SK-N-SH (cell line): Measurements from ENCODE around the gene CARMIL3. TPM values are rescaled to one million over a fixed set of nuclear protein-coding genes. Genes with fewer than 3 reads are reported as not detected.

Experiments used
- CTCF ChIA-PET: fragments of 300-600, 350-600 bp; formaldehyde crosslinking; extraction: SDS; loops from one replicate; lab custom pipeline; 2021; lab: Yijun Ruan, JAX
- POLR2A ChIA-PET: fragments of 350-600 bp; sonication (Branson Sonifier 250); formaldehyde crosslinking; extraction: SDS; loops from one replicate; lab custom pipeline; 2020; ENCODE audit warnings: antibody characterized with exemption, inconsistent platforms; lab: Yijun Ruan, JAX
- DNase-seq: peaks from one replicate; pipeline ENCODE4 v3.0.0; 2012
- H2AFZ ChIP-seq: fragments of 200-600 bp; sonication (generic); 2 replicates; pipeline ENCODE4 v1.8.1; 2016; ENCODE audit warnings: antibody characterized with exemption, mild to moderate bottlenecking, low read depth
- H3F3A ChIP-seq: fragments of 200-600 bp; sonication (generic); replicated peaks from 2 replicates; pipeline ENCODE3; 2016; ENCODE audit warnings: antibody characterized with exemption, mild to moderate bottlenecking; ENCODE audit not compliant: insufficient read depth
- H3K27ac ChIP-seq, 2 experiments: fragments of 200-500 bp in 1 of 2; fragments of 200-600 bp in 1 of 2; sonication (Bioruptor generic) in 1 of 2; sonication (generic), shearing (Covaris generic) in 1 of 2; 2 replicates each; pipeline versions ENCODE4 v1.5.1 to v1.6.1; 2014 to 2016; ENCODE audit warnings: low read depth in 2 of 2, inconsistent platforms in 1 of 2, low read length in 1 of 2, mild to moderate bottlenecking in 1 of 2, mixed read lengths in 1 of 2
- H3K27me3 ChIP-seq: fragments of 200-600 bp; sonication (generic), shearing (Covaris generic); 2 replicates; pipeline ENCODE4 v1.6.1; 2016; ENCODE audit warnings: mixed run types; ENCODE audit not compliant: insufficient read depth
- H3K36me3 ChIP-seq, 2 experiments: fragments of 200-500 bp in 1 of 2; fragments of 200-600 bp in 1 of 2; sonication (Bioruptor generic) in 1 of 2; sonication (generic) in 1 of 2; replicated peaks in 1 of 2; 2 replicates each; pipeline versions ENCODE3 to v1.5.1; 2014 to 2016; ENCODE audit warnings: low read length in 1 of 2, mild to moderate bottlenecking in 1 of 2; ENCODE audit not compliant: insufficient read depth in 2 of 2, control insufficient read depth in 1 of 2
- H3K4me1 ChIP-seq, 2 experiments: fragments of 200-500 bp in 1 of 2; fragments of 200-600 bp in 1 of 2; sonication (Bioruptor generic) in 1 of 2; sonication (generic), shearing (Covaris generic) in 1 of 2; 2 replicates each; pipeline versions ENCODE4 v1.5.1 to v1.6.1; 2014 to 2016; ENCODE audit warnings: low read depth in 1 of 2, low read length in 1 of 2, mixed run types in 1 of 2; ENCODE audit not compliant: insufficient read depth in 2 of 2, control insufficient read depth in 1 of 2
- H3K4me2 ChIP-seq: fragments of 200-600 bp; sonication (generic), shearing (Covaris generic); 2 replicates; pipeline ENCODE4 v1.6.1; 2017; ENCODE audit warnings: mixed run types
- H3K4me3 ChIP-seq, 2 experiments: fragments of 200-500 bp in 1 of 2; fragments of 200-600 bp in 1 of 2; sonication (Bioruptor generic) in 1 of 2; sonication (generic), shearing (Covaris generic) in 1 of 2; 2 replicates each; pipeline versions ENCODE4 v1.5.1 to v1.8.1; 2014 to 2016; ENCODE audit warnings: low read depth in 2 of 2, inconsistent platforms in 1 of 2, low read length in 1 of 2, mild to moderate bottlenecking in 1 of 2, mixed read lengths in 1 of 2, moderate library complexity in 1 of 2
- H3K79me2 ChIP-seq: fragments of 200-600 bp; sonication (generic); 2 replicates; pipeline ENCODE4 v1.8.1; 2017; ENCODE audit warnings: mild to moderate bottlenecking; ENCODE audit not compliant: insufficient read depth
- H3K9ac ChIP-seq: fragments of 200-600 bp; sonication (generic); 2 replicates; pipeline ENCODE4 v1.6.1; 2017; ENCODE audit warnings: mixed run types
- H3K9me2 ChIP-seq: fragments of 200-600 bp; sonication (generic); 2 replicates; pipeline ENCODE4 v1.6.1; 2017; ENCODE audit warnings: mixed run types
- H3K9me3 ChIP-seq: fragments of 200-600 bp; sonication (generic); 2 replicates; pipeline ENCODE4 v1.6.1; 2017; ENCODE audit warnings: mixed run types, mild to moderate bottlenecking, moderate library complexity
- H4K20me1 ChIP-seq: fragments of 200-600 bp; sonication (generic); 2 replicates; pipeline ENCODE4 v1.6.1; 2017; ENCODE audit warnings: mild to moderate bottlenecking, mixed run types; ENCODE audit not compliant: insufficient read depth
- CHD2 ChIP-seq: fragments of 150-350 bp; IDR thresholded peaks from 2 replicates; pipeline ENCODE4 v1.6.1; 2018; ENCODE audit warnings: low read length; ENCODE audit not compliant: partially characterized antibody
- CTCF ChIP-seq: fragments of 200-600 bp; sonication (generic); IDR thresholded peaks from 2 replicates; pipeline ENCODE4 v1.6.1; 2017; ENCODE audit warnings: antibody characterized with exemption, mild to moderate bottlenecking, moderate library complexity
- EZH2phosphoT487 ChIP-seq: fragments of 200-600 bp; sonication (generic); IDR thresholded peaks from 2 replicates; pipeline ENCODE4 v1.6.1; 2017; ENCODE audit warnings: low read depth, mixed run types, mild to moderate bottlenecking, antibody characterized with exemption, moderate library complexity, borderline replicate concordance
- FOSL2 ChIP-seq: IDR thresholded peaks from 2 replicates; pipeline ENCODE4 v1.4.0; 2012; ENCODE audit warnings: low read depth, mild to moderate bottlenecking, moderate library complexity, borderline replicate concordance
- FOXJ3 ChIP-seq: sonication (generic); formaldehyde crosslinking; IDR thresholded peaks from 2 replicates; pipeline ENCODE4 v1.5.1; 2020; ENCODE audit warnings: mild to moderate bottlenecking, missing genetic modification reagents
- GABPA ChIP-seq: IDR thresholded peaks from 2 replicates; pipeline ENCODE4 v1.4.0; 2012; ENCODE audit warnings: low read depth, mild to moderate bottlenecking
- GATA2 ChIP-seq: sonication (generic); formaldehyde crosslinking; IDR thresholded peaks from 2 replicates; pipeline ENCODE4 v1.5.0; 2020; ENCODE audit warnings: mild to moderate bottlenecking, missing genetic modification reagents
- JUND ChIP-seq: IDR thresholded peaks from 2 replicates; pipeline ENCODE4 v1.4.0; 2012
- NRF1 ChIP-seq: IDR thresholded peaks from 2 replicates; pipeline ENCODE4 v1.6.1; 2012; ENCODE audit warnings: low read depth, mild to moderate bottlenecking, low read length
- REST ChIP-seq: IDR thresholded peaks from 2 replicates; pipeline ENCODE4 v1.6.1; 2012; ENCODE audit warnings: mild to moderate bottlenecking, low read depth, low read length, moderate library complexity
- RFX5 ChIP-seq: IDR thresholded peaks from 2 replicates; pipeline ENCODE4 v1.6.1; 2012; ENCODE audit warnings: mild to moderate bottlenecking, improper control_type of control experiment, low read length
- SIN3A ChIP-seq: IDR thresholded peaks from 2 replicates; pipeline ENCODE4 v1.6.1; 2012; ENCODE audit warnings: low read depth, mild to moderate bottlenecking, low read length, moderate library complexity, borderline replicate concordance
- TEAD4 ChIP-seq: IDR thresholded peaks from 2 replicates; pipeline ENCODE4 v1.4.0; 2012; ENCODE audit warnings: mild to moderate bottlenecking, borderline replicate concordance; ENCODE audit not compliant: insufficient read depth
- YY1 ChIP-seq: IDR thresholded peaks from 2 replicates; pipeline ENCODE4 v1.4.0; 2012; ENCODE audit warnings: low read depth, mild to moderate bottlenecking
- ZBTB33 ChIP-seq: IDR thresholded peaks from 2 replicates; pipeline ENCODE4 v1.4.0; 2012; ENCODE audit warnings: low read depth, borderline replicate concordance
- WGBS: methylation state at CpG from one replicate; pipeline ENCODE4 v1.1.6; 2017; ENCODE audit warnings: low lambda C conversion rate; 5-methylcytosine and 5-hydroxymethylcytosine counted together
- polyA plus RNA-seq, 3 experiments: library from polyadenylated mRNA; depleted of rRNA; stranded (reverse); fragments of >200 nt; gene quantifications; 2 replicates each; pipeline ENCODE4 v1.2.3, GENCODE V29; 2012

CARMIL3 gene
- polyA plus RNA-seq, 1 of the 3 experiments (the other 2 are of a cell fraction) = 0.43 TPM

- Histone ChIP-seq H2AFZ (no peak overlapping the region), H3K27ac (no peak overlapping the region), H3F3A (peaks cover 6% of the 10 kb centered on the region), H3K4me1 (peaks cover 0 to 5% of the 10 kb centered on the region in 2 experiments; a peak in 1 of 4 replicates), H3K4me2 (no peak overlapping the region), H3K9me3 (no peaks in the 10 kb centered on the region), H3K79me2 (no peaks in the 10 kb centered on the region), H4K20me1 (no peaks in the 10 kb centered on the region), H3K9me2 (no peaks in the 10 kb centered on the region), H3K36me3 (no peaks in the 10 kb centered on the region), H3K27me3 (no peaks in the 10 kb centered on the region), H3K9ac (no peak overlapping the region), H3K4me3 (no peak overlapping the region)
- no peak for TF ChIP-seq TEAD4
- no peak for TF ChIP-seq FOXJ3 (CRISPR knock-in tag)
- TF ChIP-seq EZH2phosphoT487 = no peak
- no peak for TF ChIP-seq CTCF
- no peak for TF ChIP-seq CHD2
- TF ChIP-seq ZBTB33 = no peak
- no peak for TF ChIP-seq NRF1
- no peak for TF ChIP-seq GATA2 (CRISPR knock-in tag)
- TF ChIP-seq YY1 = no peak
- no peak for TF ChIP-seq GABPA
- TF ChIP-seq FOSL2 = no peak
- no peak for TF ChIP-seq JUND
- POLR2A ChIA-PET = interaction anchor here (1.2 kb wide), 1 partner anchor 44 kb away, joined by 4 read pairs; no protein-coding TSS in a partner anchor
- WGBS = 82% methylated on average over 14 of the region's 14 CpGs
- no peak for DNase-seq
- CTCF ChIA-PET = no interaction called here
These were observed 14.2 kb upstream of the CARMIL3 start for GRCh38 chr14:24037658-24038037.

GRCh38 chr14:24038686-24039085 is 13.1 kb upstream of the CARMIL3 start:
- Histone ChIP-seq H3K9me2 (no peaks in the 10 kb centered on the region), H3K36me3 (no peaks in the 10 kb centered on the region), H3K9ac (no peak overlapping the region), H3K27ac (no peak overlapping the region), H3K4me3 (no peak overlapping the region), H4K20me1 (no peaks in the 10 kb centered on the region), H3K4me1 (peaks cover 0 to 5% of the 10 kb centered on the region in 2 experiments; a peak in 1 of 4 replicates), H3K9me3 (no peaks in the 10 kb centered on the region), H3F3A (peaks cover 6% of the 10 kb centered on the region), H3K79me2 (no peaks in the 10 kb centered on the region), H2AFZ (no peak overlapping the region), H3K27me3 (no peaks in the 10 kb centered on the region), H3K4me2 (no peak overlapping the region)
- CTCF ChIA-PET = no interaction called here
- 60% methylated on average over 2 of the region's 2 CpGs for WGBS
- POLR2A ChIA-PET = interaction anchor here (1.2 kb wide), 1 partner anchor 43 kb away, joined by 4 read pairs; no protein-coding TSS in a partner anchor
- DNase-seq = no peak
- TF ChIP-seq REST (no peak), SIN3A (no peak), RFX5 (no peak)
